GM13977 (cell line): ENCODE measurements around the gene WFDC1.

Experiments used
- DNase-seq: peaks from one replicate; pipeline ENCODE4 v3.0.0; 2012; ENCODE audit warnings: low spot score
- in situ Hi-C: fragments of 300-500 bp; cut with MboI; formaldehyde crosslinking; loops from one replicate; pipeline ENCODE4 v1.12.0; 2022; ENCODE audit warnings: low sequenced_read_pairs, low pct_unique_long_range_greater_than_20kb, mixed read lengths, inconsistent platforms; ENCODE audit not compliant: unreplicated experiment
- TF ChIP-seq, protein P1 (sequence below): IDR thresholded peaks from 2 replicates; pipeline ENCODE4 v1.5.1; 2012; ENCODE audit warnings: mild to moderate bottlenecking, control low read depth; ENCODE audit not compliant: insufficient read depth; ENCODE audit errors: extremely low read depth, missing control alignments

Gene WFDC1

DNA sequence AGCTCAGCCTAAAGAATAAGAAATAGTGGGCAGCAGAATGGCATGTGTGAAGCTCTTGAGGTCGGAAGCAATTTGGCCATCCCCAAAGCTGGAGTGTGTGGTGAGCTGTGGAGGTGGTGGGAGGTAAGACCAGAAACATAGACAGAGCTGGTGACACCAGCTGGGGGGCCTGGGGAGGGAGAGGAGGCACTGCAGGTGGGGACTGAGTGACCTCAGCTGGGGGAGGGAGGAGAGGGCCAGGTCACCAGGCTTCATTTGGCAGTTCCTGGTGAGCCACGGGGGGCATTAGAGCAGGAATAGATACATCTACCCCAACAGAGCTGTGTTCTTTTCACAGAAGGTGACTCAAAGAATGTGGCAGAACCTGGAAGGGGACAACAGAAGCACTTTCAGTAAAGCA lies 31.9 kb downstream of the WFDC1 start:
- no peak for DNase-seq
- TF ChIP-seq, protein P1, sequence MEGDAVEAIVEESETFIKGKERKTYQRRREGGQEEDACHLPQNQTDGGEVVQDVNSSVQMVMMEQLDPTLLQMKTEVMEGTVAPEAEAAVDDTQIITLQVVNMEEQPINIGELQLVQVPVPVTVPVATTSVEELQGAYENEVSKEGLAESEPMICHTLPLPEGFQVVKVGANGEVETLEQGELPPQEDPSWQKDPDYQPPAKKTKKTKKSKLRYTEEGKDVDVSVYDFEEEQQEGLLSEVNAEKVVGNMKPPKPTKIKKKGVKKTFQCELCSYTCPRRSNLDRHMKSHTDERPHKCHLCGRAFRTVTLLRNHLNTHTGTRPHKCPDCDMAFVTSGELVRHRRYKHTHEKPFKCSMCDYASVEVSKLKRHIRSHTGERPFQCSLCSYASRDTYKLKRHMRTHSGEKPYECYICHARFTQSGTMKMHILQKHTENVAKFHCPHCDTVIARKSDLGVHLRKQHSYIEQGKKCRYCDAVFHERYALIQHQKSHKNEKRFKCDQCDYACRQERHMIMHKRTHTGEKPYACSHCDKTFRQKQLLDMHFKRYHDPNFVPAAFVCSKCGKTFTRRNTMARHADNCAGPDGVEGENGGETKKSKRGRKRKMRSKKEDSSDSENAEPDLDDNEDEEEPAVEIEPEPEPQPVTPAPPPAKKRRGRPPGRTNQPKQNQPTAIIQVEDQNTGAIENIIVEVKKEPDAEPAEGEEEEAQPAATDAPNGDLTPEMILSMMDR: no peak
- in situ Hi-C loops: no loop called here

DNA sequence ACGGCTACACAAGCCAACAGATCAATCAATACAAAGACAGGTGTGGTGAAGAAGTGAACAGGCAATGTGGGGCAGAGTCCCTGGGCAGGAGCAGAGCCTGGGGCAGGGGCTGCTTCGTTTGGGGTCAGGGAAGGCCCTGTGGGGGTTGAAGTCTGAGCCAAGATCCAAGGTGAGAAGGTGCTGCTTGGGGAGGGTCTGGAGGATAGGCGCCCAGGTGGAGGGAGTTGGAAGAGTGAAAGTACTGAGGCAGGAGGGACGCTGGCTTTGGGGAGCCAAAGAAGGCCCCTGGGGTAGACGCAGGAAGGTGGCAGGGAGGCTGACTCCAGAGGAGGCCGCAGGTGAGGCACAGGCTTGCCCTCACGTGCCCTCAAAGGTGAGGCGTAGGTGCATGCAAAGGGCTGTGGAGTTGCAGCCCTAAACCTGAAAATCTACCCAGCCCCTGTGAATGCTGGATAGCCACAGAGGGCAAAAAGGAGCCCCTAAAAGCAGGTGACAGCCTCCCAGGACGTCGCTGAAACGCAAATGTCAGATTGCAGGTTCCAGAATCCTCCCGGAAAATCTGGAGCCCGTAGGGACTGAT lies 33.3 kb downstream of the WFDC1 start:
- no peak for DNase-seq
- TF ChIP-seq, protein P1: no peak
- in situ Hi-C loops: no loop called here

DNA sequence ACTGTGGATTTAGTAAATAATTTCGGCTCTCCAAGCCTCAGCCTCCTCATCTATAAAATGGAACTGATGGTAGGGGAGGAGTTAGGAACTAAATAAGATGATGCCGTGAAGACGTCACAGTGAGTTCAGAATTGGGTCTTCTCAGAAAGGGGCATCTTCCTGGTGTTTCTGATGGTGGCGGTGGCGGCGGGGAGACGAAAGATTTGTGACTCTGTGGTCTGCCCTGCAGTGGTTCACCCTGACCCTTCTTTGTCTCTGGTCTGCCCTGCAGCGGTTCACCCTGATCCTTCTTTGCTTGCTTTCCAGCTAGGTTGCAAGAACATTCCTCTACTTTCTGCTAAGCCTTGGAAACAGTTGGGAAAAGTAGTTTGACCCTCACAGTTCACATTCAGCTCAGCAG lies 34.3 kb downstream of the WFDC1 start:
- in situ Hi-C loops: no loop called here

DNA sequence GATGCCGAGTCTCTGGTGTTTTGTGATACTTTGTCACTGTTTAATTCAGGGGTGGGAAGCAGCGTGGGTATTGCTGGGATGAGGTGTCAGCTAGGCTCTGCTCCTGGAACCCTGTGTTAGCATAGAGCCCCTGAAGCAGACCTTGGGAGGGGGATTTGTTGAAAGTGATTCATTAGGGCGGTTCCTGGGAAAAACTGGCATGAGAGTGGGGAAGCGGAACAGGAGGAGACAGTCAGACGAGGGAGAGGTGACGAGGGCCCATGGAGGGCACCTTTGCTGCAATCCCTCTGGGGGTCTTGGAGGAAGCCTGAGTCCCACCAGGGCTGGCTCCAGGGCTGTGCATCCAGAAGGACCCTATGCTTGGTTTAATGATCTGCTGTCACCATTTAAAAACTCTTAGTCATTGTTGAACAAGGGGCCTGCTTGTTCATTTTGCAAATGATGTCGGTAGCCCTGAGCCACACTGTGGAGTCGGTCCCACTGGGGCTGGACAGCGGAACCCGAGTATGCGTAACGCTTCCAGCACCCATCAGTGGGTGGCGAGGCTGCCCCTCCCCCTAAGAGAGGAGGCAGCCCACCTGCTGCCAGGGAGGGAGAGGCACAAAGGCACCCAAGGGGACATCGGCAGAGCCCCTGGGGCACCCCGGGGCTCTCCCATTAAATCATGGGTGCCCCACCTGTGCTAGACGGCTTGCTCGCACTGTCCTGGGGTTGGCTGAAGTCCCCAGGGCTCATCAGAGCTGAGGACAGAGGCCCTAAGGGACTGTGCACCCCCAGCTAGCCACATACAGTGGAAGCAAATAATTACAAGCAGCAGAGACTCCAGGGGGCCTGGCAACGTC lies 35.4 kb downstream of the WFDC1 start:
- no peak for DNase-seq
- TF ChIP-seq, protein P1: no peak

More for the DNA sequence above, 34.3 kb downstream of the WFDC1 start:
- no peak for DNase-seq
- TF ChIP-seq, protein P1: no peak

DNA sequence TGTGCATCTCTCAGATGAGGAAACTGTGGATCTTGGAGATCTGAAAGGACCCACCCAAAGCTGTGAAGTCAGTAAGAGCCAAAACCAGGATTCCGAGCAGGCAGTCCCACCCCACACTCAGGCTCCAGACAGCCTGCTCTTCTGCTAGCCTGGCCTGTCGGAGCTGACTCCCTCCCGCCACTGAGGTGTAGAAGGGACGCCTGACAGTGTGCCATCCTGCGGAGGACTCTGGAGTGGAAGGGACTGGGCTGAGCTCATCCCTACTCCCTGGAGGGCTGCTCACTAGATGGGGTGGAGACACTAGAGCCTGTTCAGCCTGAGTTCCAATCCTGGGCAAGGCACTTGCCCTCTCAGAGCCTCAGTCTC lies 36.0 kb downstream of the WFDC1 start:
- TF ChIP-seq, protein P1: no peak
- in situ Hi-C loops: no loop called here
- no peak for DNase-seq

More for the DNA sequence above, 35.4 kb downstream of the WFDC1 start:
- in situ Hi-C loops: no loop called here

DNA sequence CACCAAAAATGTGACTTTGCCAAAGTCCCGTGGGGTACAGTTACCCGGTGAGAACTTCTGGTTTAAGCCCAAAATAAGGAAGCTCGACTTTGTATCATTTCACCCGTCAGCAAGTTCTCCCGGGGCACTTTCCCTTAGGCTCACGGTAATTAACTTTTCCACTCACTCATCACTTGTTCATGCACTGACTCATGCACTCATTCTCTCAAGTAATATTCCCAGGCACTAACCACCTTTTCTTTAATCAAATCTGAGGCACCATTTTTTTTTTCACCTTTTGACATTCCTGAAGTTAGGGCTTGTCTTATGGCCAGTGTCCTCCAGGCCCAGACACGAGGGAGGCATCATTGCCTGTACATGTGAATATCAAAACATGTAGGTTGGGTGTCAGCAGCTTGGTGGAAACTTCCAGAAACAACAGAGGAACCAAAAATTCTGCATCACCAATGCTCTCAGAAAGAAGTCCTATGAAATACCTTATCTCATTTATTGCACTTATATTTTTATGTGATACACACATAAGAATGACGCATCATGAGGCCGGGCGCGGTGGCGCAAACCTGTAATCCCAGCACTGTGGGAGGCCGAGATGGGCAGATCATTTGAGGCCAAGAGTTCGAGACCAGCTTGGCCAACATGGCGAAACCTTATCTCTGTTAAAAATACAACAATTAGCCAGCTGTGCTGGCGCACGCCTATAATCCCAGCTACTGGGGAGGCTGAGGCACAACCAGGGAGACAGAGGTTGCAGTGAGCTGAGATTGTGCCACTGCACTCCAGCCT lies 37.5 kb downstream of the WFDC1 start:
- in situ Hi-C loops: no loop called here
- DNase-seq: no peak
- TF ChIP-seq, protein P1: no peak
